ENCODE measurements around the gene SAP25.

SAP25 gene

DNA sequence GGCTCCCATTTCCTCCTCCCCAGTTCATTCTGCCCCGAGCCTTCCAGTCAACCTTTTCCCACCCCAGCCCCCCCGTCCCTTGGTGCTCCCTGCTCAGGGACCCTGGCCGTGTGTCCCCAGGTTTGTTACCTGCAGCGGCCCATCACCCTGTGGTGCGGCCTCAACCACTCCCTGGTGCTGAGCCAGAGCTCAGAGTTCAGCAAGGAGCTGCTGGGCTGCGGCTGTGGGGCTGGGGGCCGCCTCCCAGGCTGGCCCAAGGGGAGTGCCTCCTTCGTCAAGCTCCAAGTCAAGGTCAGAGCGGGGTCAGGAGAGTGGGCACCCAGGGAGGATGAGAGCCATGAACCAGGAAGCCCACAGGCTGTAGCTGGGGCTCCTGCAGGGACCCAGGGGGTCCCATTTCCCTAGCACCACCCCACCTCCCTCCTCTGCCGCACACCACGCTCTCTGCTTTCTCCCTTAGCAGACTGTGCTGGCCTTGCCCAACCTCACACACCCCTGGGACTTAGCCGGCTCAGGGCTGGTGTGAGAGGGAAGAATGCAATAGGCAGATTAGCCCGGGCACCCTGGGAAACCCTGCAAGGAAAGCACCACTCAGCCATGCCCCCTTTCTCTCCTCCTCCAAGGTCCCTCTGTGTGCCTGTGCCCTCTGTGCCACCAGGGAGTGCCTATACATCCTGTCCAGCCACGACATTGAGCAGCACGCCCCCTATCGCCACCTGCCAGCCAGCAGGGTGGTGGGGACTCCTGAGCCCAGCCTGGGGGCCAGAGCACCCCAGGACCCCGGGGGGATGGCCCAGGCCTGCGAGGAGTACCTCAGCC is 26.4 kb upstream of the SAP25 start:
- intact Hi-C loops (cut with DNase I), result no loop called here
- DNase-seq, result no peak

DNA sequence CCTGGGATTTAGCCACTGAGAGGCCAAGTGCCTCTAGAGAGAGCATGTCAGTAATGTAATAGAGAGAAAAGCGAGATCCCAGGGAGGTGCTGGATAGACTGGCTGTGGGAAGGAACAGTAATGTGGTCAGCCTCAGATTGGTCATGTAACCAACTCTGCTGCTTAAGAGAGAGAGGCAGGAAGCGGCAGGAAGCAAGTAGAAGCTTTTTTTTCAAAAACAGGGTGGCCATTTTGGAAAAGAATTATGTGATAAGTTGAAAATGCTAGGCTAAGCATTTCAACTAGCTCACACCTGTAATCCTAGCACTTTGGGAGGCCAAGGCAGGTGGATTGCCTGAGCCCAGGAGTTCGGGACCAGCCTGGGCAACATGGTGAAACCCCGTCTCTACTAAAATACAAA is 24.7 kb upstream of the SAP25 start:
- no peak for DNase-seq
- intact Hi-C loops (cut with DNase I), result no loop called here

DNA sequence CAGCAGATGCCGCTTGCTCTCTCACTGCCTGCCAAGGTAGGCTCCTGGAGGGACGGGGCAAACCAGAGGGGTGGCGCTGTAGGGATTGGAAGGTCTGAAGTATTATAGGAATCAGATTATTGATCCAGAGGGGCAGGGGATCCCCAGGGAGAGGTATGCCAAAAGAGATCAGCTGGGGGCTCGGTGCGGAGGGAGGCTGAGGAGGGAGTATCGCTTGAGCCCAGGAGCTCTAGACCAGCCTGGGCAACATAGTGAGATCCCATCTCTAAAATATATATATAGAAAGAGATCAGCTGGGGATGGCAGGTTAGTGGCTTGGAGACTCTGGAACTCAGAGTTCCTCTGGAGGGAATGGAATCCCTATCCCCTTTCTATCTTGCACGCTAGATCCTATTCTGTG is 21.5 kb upstream of the SAP25 start:
- no peak for DNase-seq
- intact Hi-C loops (cut with DNase I), result no loop called here

DNA sequence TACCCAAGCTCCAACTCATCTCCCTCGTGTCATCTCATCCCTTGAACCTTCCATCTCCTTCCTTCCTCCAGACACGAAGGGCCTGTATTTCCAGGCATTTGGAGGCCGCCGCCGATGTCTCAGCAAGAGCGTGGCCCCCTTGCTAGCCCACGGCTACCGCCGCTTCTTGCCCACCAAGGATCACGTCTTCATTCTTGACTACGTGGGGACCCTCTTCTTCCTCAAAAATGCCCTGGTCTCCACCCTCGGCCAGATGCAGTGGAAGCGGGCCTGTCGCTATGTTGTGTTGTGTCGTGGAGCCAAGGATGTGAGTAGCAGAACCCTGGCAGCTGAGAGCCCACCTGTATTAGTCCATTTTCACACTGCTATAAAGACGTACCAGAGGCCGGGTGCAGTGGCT is 17.9 kb upstream of the SAP25 start:
- no peak for DNase-seq
- intact Hi-C loops (cut with DNase I), result no loop called here

DNA sequence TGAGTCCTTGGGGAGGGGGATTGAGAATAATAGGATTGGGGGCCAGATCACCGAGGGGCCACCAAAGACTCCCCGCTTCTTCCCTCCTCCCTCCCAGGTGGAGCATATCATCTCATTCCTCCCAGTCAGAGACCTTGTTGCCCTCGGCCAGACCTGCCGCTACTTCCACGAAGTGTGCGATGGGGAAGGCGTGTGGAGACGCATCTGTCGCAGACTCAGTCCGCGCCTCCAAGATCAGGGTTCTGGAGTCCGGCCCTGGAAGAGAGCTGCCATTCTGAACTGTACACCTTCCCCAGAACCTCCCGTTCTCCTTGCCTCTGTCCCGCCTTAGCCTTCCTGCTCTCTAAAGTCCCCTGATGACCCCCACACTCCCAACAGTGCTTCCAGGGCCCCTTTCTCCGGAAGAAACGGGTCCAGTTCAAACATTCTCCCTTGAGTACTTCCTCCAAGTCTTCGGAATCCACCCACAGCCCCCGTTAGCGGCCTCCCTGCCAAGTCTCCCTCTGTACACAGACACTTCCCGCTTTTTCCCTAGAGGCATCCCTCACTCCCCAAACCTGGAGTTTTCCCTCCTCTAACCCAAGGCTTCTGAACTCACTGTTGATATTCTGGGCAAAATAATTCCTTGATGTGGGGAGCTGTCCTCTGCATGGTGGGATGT is 16.5 kb upstream of the SAP25 start:
- intact Hi-C loops (cut with DNase I), result no loop called here

DNA sequence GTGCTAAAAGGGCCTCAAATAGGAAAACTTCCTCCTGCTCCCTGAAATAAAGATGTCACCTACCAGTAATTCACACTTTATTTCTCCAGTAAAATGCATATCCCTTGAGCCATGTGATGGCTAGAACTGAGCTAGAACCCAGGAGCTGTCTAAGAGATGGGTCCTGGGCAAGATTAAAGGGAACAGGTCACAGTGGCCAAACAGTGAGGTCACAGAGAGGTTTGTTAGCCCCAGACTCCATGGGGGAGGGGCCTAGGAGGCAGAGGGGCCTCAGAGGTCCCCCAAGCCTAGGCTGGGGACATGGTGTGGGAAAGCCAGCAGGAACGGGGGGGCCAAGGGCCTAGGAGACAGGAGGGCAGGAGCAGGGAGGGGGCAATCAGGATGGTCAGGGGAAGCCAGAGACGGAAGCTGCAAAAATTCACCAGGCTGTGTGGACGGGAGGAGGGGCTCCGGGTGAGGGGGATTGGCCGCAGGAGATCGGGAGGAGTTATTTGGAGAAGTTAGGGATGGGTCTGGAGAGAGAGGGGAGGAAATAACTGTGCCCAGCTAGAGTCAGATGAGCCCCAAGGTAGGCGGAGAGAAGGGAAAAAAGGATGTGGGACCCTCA is 15.7 kb upstream of the SAP25 start:
- intact Hi-C loops (cut with DNase I), result no loop called here
- no peak for DNase-seq

More for the DNA sequence above, 16.5 kb upstream of the SAP25 start:
- no peak for DNase-seq

DNA sequence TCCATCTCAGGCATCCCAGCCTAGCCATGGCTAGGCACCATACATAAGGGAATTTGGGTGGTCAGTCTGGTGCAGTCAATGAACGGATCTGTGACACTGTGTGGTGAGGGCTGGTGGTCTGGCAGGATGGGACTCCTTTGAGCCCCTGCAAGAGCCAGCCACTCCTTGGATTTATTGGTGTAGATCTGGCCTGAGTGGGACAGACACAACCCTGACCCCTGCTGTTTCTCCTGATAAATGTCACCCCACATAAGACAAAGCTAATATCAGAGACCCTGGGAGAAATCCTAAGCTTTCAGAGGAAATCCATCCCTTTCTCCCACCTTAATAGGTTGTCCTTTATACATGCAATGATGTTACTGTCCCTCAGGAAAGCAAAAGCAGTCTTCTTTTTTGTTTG is 14.7 kb upstream of the SAP25 start:
- no peak for DNase-seq
- intact Hi-C loops (cut with DNase I), result no loop called here

DNA sequence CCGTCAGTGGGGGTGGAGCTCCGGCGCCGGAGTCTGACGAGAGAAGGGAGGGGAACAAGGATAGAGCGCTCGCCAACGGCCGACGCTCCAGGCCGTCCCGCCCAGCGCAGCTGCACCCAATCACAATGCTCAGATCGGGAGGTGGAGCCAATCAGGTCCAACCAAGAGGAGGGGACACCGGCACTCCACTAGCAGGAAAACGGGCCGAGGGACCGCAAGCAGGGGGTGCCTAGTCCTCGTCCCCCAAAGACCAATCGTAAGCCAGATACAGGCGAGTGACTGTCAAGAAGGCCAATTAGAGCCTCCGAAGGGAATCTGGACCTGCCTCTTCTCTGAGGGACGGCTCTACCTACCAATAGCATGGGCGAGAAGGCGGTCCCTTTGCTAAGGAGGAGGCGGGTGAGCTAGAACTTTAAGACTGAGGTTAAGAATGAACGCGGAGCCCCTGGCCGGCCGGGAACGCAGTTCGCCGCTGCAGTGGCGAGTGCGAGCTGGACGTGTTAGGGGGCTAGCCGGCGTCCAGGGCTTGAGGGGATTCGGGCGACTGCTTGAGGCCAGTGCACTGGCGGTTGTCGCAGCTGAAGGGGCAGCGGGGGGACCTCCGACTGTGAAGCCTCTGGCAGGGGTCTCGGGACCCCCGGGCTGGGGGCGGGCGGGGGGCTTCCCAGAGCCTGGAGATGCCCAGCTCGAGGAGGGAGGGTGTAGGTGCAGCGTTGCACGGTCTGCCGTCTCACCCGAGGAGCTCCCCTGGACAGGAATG is 12.7 kb upstream of the SAP25 start, which contains the start of gene FBXO24:
Gene FBXO24, plus strand, starts transcription at position 63 of the 760 bp plus-strand sequence. Its CDS starts 298 bp downstream, at position 361.
- DNase-seq, result peak; percentile 99 to 100 (median 100)
- intact Hi-C loops (cut with DNase I), result loop anchor here (2.0 kb wide), 1 partner anchor 86 kb away; the partner anchor contains the start of gene GNB2

DNA sequence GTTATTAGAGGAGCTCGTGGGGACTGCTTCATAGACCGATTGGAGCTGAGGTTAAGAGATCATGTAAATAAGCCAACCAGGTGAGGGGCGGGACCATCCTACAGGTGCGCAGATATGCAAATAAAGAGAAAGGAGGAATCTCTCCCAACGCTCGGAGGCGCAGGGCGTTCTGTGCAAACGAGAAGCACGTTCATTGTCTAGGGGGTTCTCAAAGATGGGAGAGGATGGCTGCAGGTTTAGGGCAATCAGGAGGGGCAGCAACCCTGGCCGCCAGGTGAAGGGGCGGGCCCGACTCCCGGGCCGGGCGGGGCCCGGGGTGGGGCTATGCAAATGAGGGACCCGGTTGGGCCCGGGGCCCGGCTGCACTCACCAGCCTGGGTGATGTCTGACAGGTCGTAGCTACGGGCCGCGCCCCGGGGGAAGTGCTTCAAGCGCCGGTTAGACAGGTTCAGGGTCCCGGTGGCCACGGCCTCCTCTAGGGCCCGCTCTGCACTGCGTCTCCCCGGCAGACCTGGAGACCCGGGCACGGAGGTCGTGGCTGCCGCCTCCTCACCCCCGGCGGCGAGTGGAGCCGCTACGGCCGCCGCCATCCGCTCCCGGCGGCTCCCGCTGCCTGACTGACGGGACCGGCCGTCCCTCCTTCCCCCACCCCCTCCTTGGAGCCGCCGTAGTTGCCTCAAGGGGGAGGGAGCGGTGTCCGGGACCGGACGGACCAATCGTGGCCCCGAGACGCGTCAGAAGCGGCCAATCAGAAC is 12.0 kb upstream of the SAP25 start, which contains the start of gene LRCH4:
Gene LRCH4, minus strand, starts transcription at position 619 of the 755 bp plus-strand sequence. Its CDS starts 29 bp downstream, at position 590.
- intact Hi-C loops (cut with DNase I), result loop anchor here (2.0 kb wide), 1 partner anchor 87 kb away; the partner anchor contains the start of gene GNB2
- peak in 14 of 42 donors; percentile 28 to 60 (median 46) for DNase-seq

DNA sequence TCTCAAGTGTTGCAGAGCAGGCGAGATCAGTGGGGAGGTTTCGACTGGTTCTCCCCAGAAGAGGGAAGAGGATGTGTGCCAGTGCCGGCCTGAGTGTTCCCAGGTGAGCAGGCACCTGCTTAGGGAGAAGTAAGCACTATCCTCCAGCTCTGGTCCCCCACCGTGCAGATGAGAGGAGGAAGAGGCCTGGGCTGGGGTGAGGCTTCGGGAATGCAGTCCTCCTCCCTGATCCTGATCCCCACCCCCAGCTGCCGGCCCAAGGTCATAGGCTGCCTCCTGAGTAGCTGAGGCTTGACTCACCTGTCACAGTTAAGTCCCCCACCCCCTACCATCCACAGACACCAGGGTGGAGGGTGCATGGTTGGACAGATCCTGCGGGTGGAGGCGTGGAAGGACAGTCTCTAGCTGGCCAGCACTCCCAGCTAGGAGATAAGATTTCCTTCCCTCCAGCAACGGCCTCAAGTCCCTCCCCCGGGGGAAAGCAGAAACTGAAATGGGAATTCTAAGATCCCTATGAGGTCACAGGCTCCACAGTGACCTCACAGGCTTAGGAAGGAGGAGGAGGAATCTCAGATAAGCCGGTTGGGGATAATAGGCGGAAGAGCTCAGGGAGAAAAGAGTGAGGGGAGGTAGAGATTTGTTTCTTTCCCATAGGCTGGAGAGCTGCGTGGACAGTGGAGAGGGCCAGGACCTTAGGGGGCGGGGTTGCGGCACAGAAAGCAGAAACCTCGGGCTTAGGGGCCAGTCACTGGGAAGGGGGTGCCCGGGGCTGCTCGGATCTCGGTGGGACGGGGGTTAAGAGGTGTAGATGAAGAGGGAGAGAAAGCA is 11.2 kb upstream of the SAP25 start:
- intact Hi-C loops (cut with DNase I), result no loop called here
- no peak for DNase-seq

DNA sequence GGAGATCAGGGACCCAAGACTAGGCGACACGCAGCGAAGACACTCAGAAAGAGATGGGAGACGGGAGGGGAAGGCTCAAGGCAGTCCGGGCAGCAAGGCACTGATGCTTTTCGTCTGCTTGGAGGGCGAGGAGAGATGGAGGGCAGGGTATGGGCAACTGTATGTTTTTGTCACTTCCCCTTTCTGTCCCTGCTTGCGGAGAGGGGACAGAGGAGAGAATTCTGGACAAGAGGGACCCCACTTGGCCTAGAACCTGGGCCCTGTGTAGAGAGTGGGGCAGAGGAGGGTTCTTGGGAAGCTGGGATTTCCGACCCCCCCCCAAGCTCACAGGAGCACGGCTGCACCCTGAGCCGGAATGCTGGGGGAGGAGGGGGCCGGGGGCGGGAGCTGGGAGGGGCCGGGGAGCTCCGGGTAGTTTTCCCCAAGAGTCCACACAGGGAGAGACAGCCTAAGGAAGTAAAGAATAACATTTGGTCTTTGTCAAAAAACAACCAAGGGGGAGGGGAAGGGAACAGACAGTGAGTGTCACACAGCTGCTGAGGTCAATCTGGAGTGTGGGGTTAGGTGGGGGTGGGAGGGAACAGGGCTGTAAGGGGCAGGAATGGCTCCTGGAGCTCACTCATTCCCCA is 10.5 kb upstream of the SAP25 start:
- intact Hi-C loops (cut with DNase I), result no loop called here
- no peak for DNase-seq

DNA sequence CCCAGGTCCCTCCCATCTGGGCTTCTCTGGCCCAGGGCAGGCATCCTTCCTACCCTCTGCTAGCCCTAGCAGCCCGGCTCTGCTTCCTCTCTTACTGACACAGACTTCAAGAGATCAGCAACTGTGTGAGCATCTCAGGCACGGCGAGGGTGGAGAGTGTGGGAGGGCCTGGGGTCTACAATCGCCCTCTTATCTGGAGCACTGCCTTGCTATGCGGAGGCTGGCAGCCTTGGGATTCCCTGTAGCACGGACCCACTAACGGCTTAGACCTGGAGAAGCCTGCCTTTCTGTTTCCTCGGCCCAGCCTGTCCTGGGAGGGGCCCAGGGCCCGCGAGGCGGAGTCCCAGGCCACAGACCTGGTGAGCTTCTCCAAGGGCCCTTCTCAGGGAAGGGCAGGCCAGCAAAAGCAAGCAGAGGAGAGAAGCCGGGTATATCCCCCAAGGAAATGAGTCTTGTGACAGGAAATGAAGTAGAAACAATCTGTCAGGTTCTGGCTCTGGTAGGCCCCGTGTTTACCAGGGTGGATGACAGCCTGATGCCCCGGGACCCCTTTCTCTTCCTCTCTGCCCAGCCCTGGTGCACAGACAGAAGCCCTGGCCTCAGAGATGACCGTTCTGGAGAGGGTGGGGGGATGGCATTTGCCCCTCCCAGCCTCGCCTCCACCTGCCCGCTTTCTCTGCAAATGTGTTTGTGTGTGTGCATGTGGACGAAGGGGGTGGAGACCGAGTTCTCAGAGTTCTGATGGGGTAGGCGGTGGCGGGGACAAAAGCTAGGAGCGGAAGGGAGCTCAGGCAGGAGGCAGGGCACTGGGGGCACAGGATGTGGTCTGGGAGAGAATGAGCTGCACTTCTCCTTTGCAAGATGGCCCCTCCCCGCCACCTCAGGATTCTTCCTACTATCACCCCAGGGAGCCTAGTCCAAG is 9.7 kb upstream of the SAP25 start:
- DNase-seq, result peak in 30 of 42 donors; percentile 25 to 78 (median 56)
- intact Hi-C loops (cut with DNase I), result no loop called here

DNA sequence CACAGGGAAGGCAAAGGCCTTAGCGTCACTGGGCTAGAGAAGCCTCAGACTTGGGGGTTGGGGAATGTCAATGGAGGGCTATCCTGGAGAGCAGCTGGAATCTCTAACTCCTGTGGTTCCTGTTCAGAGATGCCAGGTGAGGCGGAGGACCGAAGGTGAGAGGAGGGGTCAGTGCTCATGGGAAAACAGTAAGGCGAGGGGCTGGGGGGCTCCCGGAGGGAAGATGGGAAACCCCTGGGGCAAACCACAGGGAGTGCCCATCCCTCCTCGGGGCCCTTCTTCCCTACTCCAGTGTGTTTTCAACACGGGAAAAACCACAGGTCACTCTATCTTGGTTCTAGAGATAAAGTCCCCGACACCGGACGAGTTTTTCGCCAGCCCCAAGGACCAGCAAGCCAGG is 8.9 kb upstream of the SAP25 start:
- intact Hi-C loops (cut with DNase I), result no loop called here
- no peak for DNase-seq

DNA sequence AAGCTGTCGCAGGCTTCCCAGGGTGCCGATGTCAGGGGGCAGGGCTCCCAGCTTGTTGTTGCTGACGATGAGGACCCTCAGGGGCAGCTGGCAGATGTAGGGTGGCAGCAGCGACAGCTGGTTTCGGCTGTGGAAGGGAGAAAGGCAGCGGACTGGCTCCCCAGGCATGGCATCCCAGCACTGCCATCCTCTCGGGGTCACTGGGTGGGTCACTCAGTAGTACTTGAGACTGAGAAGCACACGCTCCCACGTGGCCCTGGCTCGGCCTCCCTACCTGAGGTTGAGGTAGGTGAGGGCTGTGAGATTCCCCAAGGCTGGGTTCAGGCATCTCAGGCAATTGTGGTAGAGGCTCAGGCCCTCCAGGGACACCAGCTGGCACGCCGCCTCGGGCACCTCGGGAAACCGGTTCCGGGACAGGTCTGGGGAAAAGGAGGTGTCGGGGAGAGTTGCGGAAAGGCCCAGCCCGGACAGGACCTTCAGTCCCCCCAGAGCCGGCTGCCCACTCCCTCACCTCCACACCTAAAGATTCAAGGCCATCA is 8.4 kb upstream of the SAP25 start:
- DNase-seq, result no peak
- intact Hi-C loops (cut with DNase I), result no loop called here

DNA sequence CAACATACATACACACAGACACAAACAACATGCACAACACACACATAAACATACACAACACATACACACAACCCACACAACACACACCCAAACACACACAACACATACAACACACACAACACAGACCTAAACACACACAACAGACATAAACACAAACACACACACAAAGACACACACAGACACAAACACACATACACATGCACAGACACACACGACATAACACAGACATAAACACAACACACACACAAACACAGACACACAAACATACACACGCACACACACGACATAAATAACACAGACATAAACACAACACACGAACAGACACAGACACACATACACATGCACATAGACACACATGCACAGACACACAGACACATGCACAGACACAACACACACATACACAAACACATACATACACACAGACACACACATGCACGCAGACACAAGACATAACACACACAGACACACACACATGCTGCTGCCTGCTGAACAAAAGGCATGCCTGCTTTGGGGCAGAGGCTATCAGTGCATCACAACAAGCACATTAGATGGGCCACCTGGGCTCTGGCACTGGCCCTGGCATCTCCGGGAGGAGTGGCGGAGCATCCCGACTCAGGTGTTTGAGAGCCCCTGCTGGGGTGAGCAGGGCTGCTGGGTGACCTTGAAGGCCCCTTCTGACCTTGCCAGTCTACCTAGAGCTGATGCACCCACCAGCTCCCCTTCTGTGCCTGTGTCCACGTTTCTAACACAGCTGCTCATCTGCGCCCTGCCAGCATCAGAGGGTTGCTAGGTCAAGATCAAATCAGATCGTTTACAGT is 7.0 kb upstream of the SAP25 start:
- intact Hi-C loops (cut with DNase I), result no loop called here
- no peak for DNase-seq
